Stimulated activated CD8-positive, alpha-beta memory T cell treated with anti-CD3 and anti-CD28 coated beads, Interleukin-4, amount 100 ng/mL, for 24 hours (primary cell): ENCODE data around the gene CALML5.

ENCODE experiments used
- DNase-seq: peaks from one replicate; pipeline ENCODE4 v3.0.0-alpha.2; 2020; ENCODE audit warnings: low read depth

CALML5 gene

DNA sequence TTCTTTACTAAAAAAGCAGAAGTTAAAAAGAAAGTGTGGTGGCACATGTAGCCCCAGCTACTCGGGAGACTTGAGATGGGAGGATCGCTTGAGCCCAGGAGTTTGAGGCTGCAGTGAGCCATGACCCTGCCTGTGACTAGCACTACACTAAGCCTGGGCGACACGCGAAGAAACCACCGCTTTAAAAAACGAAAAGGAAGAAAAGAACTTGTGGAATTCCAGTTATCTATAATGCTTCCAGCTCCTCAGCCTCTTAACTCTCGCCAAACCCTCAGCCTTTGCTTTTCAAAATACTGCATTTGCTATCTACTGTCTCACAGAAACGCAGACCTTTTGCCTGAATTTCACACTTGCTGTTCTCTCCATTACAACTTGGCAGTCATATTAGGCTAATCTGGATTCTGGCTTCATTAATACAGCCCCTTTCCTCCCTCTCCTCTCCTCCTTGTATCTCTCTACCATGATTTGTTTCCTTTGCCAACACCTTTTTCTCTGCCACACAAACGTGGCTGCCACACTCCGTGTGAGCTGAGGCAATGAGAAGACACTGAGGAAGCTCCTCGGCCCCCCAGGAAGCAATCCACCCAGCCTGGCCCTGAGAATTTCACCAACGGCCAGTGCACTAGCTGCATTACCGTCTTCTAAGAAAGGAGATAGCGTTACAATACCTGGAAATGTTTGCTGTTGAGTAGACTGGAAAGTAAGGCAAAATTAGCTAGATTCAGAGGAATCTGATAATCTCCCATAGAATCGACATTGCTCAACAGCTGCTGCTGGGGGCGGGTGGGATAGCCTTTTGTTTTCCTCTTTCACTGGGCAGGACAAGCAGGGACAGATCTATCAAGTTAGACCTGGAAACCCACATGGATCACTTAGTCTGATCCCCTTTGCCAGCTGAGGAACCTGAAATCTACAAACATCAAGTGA lies 37.2 kb downstream of the CALML5 start:
- DNase-seq, result no peak

DNA sequence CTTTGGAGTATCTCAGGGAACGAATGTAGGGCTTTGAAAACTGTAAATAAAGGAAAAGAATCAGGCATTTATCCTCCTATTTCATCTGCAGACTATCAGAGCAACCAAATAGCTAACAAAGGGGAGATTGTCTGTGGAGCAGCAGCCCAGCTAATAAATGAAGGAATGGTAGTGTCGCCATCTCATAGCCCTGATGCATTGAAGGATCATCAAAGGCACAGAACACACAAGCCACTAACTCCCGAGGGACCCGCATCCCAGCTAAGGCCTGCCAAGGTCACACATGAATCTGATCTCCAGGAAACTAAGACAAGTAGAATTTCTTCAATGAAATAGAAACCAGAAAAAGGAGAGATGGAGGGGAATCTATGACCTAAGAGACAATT lies 38.2 kb downstream of the CALML5 start:
- no peak for DNase-seq

DNA sequence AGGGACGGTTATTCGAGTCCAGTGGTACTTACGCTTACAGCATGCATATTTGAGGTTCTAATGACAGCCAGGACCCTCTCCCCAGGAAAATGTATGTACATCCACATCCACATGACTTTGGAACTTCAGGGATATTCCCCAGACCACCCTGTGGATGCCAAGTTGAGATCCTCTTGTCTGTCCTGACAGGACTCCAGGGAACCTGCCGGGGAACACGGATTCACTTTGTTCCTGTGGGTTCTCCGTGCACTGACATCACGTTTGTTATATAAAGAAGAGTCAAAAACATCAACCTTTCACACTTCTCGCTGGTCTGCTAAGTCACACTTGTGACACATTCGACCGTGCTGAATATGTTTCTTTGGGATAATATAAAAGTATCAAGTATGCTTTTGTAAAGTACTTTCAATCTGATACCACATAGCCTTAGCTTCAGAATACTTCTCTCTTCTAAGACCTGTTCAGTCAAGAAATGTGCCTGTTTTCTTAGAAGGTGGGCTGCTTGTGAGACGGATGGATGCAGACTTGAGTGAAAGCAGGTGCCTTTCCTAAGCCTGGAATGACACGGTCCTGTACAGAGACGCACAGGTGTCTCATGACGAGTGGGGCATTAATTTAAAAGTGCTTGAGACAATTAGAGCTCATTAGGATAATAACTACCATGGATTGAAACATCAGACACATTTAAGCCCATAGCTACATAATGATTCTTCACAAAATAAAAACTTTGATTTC lies 38.7 kb downstream of the CALML5 start:
- DNase-seq, result no peak

DNA sequence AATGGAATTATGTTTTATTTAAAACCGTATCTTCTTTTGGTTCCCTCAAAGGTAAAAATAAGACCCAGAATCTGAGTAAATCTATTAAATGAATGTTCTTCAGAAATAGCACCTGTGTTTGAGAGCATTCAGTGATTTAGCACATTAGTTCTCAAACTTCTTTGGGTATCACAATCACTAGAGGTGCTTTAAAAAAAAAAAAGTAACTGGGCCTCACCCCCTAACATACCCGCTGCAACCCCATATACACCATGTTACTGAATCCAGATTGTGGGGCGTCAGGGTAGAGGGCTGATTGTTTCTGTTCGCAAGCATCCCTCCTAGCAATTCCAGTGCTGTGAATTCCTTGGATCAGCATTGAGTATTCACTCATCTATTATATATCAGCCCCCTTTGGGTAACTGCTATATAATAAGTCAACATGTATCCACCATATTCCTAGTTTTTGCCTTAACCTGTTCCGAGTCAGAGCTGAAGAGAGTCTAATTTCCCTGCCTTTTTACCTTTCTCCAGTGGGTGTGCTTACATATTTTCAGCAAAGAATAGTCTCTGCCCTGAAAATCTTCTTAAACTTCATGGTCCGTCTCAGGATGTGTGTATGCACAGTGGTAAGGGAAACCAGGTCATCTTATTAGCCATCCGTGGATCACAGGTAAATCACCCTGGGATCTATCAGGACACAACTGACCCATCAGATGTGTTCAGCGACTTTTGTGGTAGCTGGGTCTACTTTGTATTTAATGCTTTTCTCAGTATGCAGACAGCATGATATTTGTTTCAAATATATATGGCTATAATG lies 40.2 kb downstream of the CALML5 start:
- DNase-seq, result no peak

DNA sequence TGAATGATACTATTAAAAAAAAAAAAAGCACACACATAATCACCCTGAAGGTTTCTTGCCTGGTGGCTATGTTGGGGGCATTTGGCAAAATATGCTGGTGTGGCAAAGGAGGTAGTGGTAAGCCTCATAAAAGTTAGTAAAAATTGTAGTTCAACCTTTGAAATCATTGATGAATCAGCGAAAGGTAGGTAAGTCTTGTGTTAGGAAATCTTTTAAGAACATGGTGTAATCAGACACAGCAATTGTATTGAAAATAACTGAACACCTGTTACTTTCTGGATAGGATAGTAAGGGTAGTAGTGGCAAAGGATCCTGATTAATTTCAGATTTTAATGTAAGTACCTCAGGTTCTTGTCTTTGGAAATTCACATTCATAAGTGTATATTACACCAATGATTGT lies 40.9 kb downstream of the CALML5 start:
- DNase-seq, result no peak

DNA sequence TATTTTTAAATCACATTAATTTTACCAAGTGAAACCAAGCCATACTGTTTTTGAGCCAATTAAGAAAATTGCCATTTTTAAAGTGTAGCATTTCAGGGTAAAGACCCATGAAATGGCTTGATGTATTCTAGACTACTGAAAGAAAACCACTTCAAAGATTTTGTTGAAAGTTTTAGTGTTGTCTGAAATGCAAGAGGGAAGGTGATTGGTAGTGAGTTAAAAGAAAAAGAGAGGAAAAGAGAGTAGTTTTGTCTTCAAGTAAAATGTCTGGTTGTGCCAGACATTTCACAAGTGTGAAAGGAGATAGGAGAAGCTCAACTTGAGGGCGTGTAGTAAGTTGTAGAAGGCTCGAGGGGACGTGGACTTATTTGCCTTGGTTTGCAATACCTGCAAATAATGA lies 41.6 kb downstream of the CALML5 start:
- no peak for DNase-seq

DNA sequence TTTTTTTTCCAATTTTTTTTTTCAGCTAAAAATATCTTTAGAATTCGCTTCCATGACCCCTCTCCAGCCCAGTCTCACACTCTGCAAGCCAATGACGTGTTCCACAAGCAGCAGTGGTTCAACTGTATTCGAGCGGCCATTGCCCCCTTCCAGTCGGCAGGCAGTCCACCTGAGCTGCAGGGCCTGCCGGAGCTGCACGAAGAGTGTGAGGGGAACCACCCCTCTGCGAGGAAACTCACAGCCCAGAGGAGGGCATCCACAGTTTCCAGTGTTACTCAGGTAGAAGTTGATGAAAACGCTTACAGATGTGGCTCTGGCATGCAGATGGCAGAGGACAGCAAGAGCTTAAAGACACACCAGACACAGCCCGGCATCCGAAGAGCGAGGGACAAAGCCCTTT lies 42.8 kb downstream of the CALML5 start:
- DNase-seq, result no peak

DNA sequence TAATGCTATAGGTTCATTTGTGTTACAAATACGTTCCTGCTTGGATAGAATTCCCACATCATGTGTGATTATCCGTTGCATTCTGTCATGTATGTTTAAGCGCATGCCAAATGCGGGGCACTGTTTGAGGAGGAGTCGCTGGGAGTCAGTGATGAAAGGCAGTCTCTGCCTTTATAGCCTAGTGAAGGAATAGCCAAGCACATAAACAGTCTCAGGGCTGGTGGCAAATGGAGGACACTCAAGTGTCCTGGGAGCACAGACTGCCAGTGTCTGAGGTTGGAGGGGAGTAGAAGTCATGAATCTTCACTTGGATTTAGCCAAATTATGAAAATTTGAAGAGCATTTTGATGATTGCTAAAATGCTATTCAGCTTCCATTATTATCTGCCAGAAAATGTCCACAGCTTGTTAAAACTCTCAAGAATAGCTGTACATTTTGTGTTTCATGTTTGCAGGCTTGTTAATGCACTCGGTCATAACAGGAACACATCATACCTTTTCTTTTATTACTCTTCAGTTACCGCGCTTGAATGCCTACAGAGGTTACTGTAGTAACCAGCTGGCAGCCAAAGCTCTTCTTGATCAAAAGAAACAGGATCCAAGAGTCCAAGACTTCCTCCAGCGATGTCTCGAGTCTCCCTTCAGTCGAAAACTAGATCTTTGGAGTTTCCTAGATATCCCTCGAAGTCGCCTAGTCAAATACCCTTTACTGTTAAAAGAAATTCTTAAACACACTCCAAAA lies 45.5 kb downstream of the CALML5 start:
- no peak for DNase-seq

DNA sequence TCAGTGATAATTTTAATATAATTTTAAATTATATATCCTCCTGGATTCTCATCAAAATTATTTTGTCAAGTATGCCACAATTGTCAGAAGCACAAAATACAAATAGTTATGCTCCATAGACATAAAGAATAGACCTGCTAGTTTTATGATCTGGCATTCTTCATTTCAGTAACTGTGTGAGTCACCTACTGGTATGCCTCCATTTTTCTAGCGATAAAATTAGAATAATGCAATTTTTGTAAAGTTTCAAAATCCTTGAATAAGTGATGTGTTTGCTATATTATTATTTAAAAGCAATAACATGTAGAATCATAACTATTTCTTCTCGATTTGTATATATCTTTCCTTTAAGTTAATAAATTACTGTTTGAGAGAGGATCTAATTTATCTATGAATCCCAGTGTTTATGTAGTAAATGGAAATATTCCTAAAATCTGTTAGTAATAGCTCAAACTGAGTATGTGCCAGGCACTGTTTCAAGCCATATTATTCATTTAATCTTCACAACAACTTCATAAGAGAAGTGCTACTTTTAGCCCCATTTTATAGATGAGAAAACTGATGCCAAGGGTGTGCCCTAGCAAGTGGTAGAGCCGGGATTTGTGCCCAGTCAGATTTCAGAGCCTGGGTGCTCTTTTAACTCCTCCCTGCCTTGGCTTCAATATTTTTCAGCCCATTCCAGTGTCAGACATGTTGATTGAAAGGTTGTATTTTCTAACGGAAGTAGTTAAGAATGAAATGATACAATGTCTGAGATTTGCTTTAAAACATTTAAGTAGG lies 48.6 kb downstream of the CALML5 start:
- DNase-seq, result no peak

DNA sequence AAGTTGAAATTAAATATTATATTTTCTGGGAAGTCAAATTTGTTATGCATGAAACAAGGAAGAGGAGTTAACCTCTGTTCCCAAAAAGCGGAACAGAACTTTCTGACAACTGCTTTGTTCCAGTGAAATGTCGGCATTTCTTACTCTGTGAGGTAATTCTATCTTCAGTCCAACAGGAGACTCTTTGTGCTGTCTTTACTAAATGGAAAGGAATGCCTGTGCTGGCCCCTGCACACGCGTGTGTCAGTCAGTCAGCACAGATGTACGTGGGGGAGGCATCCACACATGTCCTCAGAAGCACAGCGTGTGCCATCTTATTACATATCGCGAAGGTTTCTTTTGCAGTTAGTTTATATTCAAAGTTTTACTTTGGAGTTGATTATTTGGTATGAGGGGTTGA lies 49.5 kb downstream of the CALML5 start:
- DNase-seq, result no peak

DNA sequence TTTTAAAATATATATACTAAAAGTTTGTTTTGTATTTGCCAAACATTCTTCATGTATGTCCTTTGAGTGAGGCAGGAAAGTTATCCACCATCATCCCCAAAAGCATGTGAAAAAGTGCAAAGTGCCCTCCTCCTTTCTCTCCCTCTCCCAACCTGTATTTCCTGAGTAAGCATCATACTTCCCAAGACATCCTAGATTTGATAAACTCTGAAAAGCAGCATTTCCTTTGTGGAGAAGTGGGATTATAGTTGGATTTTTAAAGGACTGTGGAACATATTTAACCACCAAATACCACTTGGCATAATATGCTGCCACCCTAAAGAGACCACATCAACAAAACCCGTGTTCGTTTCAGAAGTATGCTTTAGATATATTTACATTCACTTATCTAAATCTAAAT lies 50.1 kb downstream of the CALML5 start:
- DNase-seq, result no peak
